NCI-H345 treated with DMSO at 0.1 percent for 48 hours (cell line): ENCODE measurements around the gene SCN4A.

Experiments used
- DNase-seq: peaks from one replicate; lab custom pipeline; 2025; ENCODE audit not compliant: unreplicated experiment; lab: John Stamatoyannopoulos, UW

The SCN4A gene

GRCh38 chr17:63889026-63889848, 83.5 kb downstream of the SCN4A start:
- peak; percentile 7 for DNase-seq
